Stimulated activated CD8-positive, alpha-beta memory T cell treated with anti-CD3 and anti-CD28 coated beads, Interleukin-15, amount 100 ng/mL, for 48 hours (primary cell): ENCODE measurements around the gene KIR2DL1.
"Not testable (repeated sequence)": the region's sequence is repeated elsewhere in the genome, so short reads cannot be mapped to it uniquely, and the experiment has no call there.

ENCODE experiments used
- DNase-seq, 2 donors: peaks; one replicate each; pipeline ENCODE4 v3.0.0-alpha.2; 2020; ENCODE audit warnings: low read depth in 2 of 2

Gene KIR2DL1

DNA sequence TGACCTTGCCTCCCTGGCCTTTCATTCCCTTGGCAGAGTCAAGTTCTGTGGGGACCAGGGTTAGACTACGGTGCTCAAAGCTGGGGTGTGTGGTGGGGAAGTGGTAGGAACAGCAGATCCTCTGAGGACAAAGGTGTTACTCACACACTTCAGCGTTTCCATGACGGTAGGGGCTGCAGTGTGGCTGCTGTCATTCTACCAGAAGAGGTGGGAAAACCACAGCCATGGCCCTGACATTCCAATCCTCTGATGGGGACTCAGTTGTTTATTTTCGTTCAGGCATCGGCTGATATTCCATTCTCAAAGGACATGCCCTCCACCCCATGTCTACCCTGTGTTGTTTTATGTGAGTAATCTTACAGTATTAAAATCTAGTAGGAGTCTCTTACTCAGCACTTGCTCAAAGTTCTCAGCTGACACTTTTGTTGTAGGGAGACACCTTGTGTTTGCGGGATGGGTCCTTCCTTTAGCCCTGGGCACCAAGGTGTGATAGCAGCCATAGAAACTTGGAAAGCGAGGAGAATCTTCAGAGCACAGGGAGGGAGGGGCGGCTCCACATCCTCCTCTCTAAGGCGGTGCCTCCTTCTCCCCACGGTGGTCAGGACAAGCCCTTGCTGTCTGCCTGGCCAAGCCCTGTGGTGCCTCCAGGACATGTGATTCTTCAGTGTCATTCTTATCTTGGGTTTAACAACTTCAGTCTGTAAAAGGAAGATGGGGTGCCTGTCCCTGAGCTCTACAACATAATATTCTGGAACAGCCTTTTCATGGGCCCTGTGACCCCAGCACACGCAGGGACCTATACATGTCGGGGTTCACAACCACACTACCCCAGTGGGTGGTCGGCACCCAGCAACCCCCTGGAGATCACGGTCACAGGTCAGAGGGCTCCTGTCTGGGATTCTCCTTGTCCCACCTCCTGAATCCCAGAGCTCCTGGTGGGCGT, 1.7 kb downstream of the KIR2DL1 start:
- not testable (repeated sequence) for DNase-seq

DNA sequence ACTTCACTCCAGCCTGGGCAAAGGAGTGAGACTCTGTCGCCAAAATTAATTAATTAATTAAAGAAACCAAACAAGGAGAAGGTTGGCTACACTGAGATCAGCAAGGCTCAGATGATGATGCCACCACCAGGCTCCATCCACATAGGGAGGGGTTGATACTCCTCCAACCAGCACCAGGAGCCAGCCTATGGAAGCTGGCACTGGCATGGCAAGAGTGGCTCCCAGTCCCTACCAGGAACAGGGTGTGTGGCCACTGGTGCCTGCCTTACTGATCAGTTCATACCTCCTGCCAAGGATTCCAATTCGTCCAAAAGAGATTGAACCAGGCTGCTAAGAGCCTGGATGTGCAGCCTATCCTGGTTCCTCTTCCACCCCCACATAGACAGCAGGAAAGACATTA, 3.1 kb downstream of the KIR2DL1 start:
- DNase-seq = not testable (repeated sequence)

- DNase-seq = not testable (repeated sequence)
These were observed 5.7 kb downstream of the KIR2DL1 start for GRCh38 chr19:54775095-54775815.

DNA sequence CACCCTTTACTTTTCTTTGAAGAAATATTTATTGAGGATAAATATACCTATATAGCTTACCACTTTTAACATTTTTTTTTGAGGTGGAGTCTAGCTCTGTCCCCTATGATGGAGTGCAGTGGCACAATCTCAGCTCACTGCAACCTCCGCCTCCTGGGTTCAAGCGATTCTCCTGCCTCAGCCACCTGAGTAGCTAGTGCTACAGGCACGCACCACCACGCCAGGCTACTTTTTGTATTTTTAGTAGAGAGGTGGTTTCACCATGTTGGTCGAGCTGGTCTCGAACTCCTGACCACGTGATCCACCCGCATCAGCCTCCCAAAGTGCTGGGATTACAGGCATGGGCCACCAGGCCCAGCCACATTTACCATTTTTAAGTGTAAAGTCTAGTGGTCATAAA, 6.2 kb downstream of the KIR2DL1 start:
- DNase-seq = not testable (repeated sequence)

GRCh38 chr19:54777851-54778250, 8.3 kb downstream of the KIR2DL1 start:
- not testable (repeated sequence) for DNase-seq

DNA sequence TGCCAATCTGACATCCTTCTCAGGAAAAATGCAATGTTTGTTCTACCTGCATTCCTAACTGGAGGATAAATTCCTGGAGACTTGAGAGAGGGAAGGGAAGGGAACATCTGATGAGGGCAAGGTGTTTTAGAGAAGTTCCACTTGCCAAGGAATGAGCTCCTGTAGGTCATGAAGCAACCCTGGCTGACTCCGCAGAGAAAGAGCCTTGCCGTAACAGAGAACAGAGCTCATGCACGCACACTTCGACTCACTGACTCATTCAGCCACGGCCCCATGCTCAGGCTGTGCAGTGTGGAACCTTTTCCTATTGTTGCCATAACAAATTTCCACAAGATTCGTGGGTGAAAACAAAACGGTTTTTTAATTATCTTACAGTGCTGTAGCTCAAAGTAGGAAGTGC, 9.3 kb downstream of the KIR2DL1 start:
- not testable (repeated sequence) for DNase-seq

GRCh38 chr19:54782916-54783315, 13.3 kb downstream of the KIR2DL1 start:
- not testable (repeated sequence) for DNase-seq

GRCh38 chr19:54786091-54786723, 16.6 kb downstream of the KIR2DL1 start:
- not testable (repeated sequence) for DNase-seq

GRCh38 chr19:54788154-54788553, 18.6 kb downstream of the KIR2DL1 start:
- not testable (repeated sequence) for DNase-seq

DNA sequence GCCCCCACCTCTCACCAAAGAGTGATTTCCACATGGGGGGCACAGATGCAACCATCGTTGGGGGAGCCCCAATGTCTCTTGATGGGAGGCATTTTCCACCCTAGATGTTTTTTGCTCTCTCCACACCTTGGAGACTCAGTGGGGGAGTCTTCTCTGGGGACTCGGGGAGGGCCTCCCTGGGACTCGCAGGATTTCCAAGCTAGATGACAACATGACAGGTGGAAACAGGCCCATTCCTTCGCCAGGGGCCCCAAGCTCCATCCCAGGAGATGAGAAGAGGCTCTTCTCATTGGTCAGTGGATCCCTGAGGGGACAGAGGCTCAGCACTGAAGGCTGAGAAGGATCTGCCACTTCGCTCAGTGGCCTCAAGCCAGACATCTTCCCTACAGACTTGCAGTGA, 21.1 kb downstream of the KIR2DL1 start:
- DNase-seq = no peak

DNA sequence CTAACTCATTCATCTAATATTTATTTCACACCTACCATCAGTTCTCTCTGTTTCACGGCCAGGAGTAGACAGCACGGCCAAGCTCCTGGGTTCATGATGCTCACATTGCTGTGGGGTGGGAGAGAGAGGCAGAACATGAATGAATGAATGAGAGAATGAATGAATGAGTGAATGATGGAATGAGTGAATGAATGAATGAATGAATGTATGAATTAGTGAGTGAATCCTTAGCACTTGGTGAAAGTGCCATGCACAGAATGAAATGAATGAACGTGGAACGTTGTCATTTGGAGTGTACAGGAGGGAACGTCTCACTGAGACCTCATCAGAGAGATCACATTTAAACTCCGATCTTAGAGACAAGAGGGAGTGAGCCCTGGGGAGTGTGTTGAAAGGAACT, 21.9 kb downstream of the KIR2DL1 start:
- no peak for DNase-seq

GRCh38 chr19:54792814-54793213, 23.2 kb downstream of the KIR2DL1 start:
- DNase-seq = no peak

- DNase-seq = no peak
These were observed 26.2 kb downstream of the KIR2DL1 start for GRCh38 chr19:54795758-54796157.

- peak; percentile 2 to 18 for DNase-seq
These were observed 33.8 kb downstream of the KIR2DL1 start, which contains the start of gene KIR2DL4 for GRCh38 chr19:54803410-54803809. KIR2DL4 (plus strand) TSS chr19:54803610; CDS start chr19:54803652, 42 bp downstream.

DNA sequence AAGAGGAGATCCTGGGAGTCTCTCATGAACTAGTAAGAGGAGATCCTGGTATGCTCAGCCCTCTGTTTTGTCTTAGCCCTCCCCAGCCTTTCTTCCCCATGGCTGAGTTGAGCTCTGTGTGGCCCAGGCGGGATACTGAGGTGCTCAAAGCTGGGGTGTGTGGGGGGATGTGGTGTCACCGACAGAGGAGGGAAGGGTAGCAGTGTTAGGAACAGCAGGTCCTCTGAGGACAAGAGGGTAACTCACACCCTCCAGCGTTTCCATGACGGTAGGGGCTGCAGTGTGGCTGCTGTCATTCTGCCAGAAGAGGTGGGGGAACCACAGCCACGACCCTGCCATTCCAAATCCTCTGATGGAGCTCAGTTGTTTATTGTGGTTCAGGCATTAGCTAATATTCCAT, 34.5 kb downstream of the KIR2DL1 start:
- DNase-seq = no peak

DNA sequence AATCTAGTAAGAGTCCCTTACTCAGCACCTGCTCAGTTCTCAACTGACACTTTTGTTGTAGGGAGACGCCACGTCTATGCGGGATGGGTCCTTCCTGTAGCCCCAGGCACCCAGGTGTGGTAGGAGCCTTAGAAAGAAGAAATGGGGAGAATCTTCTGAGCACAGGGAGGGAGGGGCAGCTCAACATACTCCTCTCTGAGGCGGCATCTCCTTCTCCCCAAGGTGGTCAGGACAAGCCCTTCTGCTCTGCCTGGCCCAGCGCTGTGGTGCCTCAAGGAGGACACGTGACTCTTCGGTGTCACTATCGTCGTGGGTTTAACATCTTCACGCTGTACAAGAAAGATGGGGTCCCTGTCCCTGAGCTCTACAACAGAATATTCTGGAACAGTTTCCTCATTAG, 35.0 kb downstream of the KIR2DL1 start:
- DNase-seq = no peak

GRCh38 chr19:54805665-54806515, 36.3 kb downstream of the KIR2DL1 start:
- DNase-seq = no peak

GRCh38 chr19:54806516-54806838, 36.9 kb downstream of the KIR2DL1 start:
- no peak for DNase-seq

- not testable (repeated sequence) for DNase-seq
These were observed 45.0 kb downstream of the KIR2DL1 start for GRCh38 chr19:54814571-54814970.

DNA sequence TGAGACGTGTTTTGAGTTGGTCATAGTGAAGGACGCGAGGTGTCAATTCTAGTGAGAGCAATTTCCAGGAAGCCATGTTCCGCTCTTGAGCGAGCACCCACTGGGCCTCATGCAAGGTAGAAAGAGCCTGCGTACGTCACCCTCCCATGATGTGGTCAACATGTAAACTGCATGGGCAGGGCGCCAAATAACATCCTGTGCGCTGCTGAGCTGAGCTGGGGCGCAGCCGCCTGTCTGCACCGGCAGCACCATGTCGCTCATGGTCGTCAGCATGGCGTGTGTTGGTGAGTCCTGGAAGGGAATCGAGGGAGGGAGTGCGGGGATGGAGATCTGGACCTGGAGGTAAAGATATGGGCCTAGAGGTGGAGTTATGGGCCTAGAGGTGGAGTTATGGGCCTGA, 46.7 kb downstream of the KIR2DL1 start, which contains the start of gene KIR3DL1:
Gene KIR3DL1, plus strand, starts transcription at position 218 of the 400 bp plus-strand sequence.
- DNase-seq = not testable (repeated sequence)
